Choroid plexus epithelial cell (primary cell): ENCODE results near the gene SIX2.
A peak's percentile ranks its signal among the peaks of the same experiment; 100 is the strongest.

Experiments
- DNase-seq: peaks from one replicate; pipeline ENCODE4 v3.0.0-alpha.2; 2010; ENCODE audit warnings: low read depth
- H3K4me3 ChIP-seq: 2 replicates; pipeline ENCODE4 v1.5.1; 2011; ENCODE audit warnings: low read depth, mild to moderate bottlenecking, control low read depth, low read length, moderate library complexity
- CTCF ChIP-seq: conservative IDR thresholded peaks from 2 replicates; pipeline ENCODE4 v1.5.1; 2011; ENCODE audit warnings: low read depth, mild to moderate bottlenecking, control low read depth, inconsistent platforms, low read length, moderate library complexity

Gene SIX2

DNA sequence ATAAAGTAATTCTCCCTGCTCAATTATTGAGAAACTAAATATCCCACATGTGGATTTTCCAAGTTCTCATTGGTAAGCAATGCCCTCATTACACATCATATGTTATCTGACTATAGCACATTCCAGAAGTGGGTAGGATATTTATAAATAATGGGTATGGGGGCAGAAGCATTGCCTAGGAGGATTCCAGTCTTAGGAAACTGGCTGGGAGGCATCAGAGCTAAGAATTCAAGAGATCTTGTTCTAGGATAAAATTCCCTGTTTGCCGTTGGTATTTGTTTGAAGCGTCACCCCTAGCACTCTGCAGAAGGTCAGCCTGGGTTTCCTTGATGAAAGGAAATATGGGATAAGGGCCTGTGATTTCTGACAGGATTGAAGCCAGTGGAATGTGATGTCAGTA, 20.1 kb downstream of the SIX2 start:
- TF ChIP-seq CTCF: no peak
- H3K4me3 ChIP-seq: no peak overlapping the region
- DNase-seq: no peak

GRCh38 chr2:44983836-44984604, 25.2 kb downstream of the SIX2 start:
- no peak overlapping the region for H3K4me3 ChIP-seq
- DNase-seq: no peak
- TF ChIP-seq CTCF: no peak

GRCh38 chr2:44981714-44982108, 27.5 kb downstream of the SIX2 start:
- TF ChIP-seq CTCF: peak; percentile 94
- no peak overlapping the region for H3K4me3 ChIP-seq
- peak; percentile 87 for DNase-seq

GRCh38 chr2:44980751-44981713, 28.2 kb downstream of the SIX2 start:
- no peak for DNase-seq
- TF ChIP-seq CTCF: no peak
- H3K4me3 ChIP-seq: no peak overlapping the region

GRCh38 chr2:44979581-44979980, 29.7 kb downstream of the SIX2 start:
- H3K4me3 ChIP-seq: no peak overlapping the region
- TF ChIP-seq CTCF: no peak
- no peak for DNase-seq

DNA sequence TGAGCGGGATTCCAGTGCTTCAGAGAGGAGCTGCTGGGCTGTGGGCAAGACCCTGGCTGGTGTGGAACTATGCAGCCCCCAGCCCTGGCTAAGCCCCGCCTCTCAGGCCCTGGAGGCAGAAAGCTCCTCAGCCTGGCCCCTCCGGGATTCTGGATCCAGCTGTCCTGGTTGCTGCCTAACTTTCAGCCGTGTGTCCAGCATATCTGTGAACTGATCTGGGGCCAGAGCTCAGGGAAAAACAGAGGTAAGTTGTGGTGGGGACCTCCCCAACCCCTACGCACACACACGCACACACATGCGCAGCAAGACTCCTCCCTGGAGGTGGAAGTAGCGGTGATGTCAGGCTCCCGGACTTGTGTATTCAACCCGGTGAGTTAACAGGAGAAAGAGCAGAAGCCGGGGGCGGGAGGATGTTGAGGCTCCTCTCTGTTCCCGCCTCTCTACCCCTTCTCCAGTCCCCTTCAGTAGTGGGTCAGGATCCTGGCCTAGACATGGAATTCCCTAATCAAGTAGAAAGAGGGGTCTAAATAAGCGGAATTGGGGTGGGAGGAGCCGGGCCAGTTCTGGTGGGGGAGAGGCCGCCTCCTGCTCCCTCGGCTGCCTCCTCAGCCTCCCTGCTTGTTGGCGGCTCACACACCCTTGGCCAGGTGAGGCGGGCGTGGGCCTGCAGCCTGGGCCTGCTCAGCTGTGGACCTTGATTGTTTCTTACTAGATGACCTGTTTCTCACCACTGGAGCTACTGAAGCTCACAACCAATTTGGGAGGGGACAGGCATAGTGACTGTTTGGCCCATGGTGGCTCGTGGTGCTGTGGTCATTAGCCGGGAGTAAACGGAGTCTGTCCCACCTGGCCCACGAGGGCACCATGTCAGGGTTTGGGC, 33.4 kb downstream of the SIX2 start:
- no peak for TF ChIP-seq CTCF
- H3K4me3 ChIP-seq: no peak overlapping the region
- peak; percentile 39 for DNase-seq
